Measurements from ENCODE around the gene KLK4.

KLK4 gene

DNA sequence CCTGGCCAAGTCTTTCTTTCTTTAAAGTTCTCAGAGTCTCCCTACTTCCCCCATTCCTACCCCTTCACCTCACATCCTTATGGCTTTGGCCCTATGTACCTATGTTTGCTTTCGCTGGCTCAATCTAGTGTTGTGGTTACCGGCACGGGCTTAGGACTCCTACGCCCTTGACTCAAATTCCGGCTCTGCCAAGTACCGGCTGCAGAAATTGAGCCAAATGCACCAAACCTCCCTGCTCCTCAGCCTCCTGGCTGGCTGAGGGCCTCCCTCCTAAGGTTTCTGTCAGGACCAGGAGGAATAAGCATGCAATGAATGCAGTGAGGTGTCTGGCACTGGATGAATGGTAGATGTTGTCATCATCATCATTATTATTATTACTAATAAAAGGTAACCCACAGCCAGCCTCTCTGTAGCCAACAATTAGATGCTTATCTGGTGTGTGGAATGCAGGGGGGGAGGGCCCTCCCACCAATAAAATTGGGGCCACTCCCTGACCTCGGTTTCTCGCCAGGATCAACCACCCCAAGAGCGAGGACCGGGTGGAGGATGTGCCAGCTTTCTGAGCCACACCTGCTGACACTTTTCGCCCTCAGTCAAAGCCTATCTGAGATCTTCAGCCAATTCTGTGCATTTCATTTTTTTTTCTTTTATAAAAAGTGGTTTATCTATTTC lies 21.0 kb upstream of the KLK4 start:
- Histone ChIP-seq H4K20me1 (ENCODE audit: insufficient read depth, low read length) (no peaks in the 10 kb centered on the region), H3K4me2 (ENCODE audit: low read length) (no peak overlapping the region), H3K9me3 (ENCODE audit: insufficient read depth, low read length) (no peaks in the 10 kb centered on the region), H2AFZ (ENCODE audit: low read depth, low read length) (no peak overlapping the region), H3K27ac (ENCODE audit: low read length) (no peak overlapping the region), H3K4me3 (ENCODE audit: low read length) (no peak overlapping the region), H3K79me2 (ENCODE audit: low read length) (no peaks in the 10 kb centered on the region), H3K27me3 (ENCODE audit: low read depth, low read length) (peaks cover 11% of the 10 kb centered on the region; the same call in 1 of the 2 replicates), H3K4me1 (ENCODE audit: low read length) (no peaks in the 10 kb centered on the region), H3K36me3 (replicated peaks; ENCODE audit: low read depth, low read length) (no peaks in the 10 kb centered on the region), H3K9ac (ENCODE audit: low read length) (no peak overlapping the region)
- TF ChIP-seq, protein P1, sequence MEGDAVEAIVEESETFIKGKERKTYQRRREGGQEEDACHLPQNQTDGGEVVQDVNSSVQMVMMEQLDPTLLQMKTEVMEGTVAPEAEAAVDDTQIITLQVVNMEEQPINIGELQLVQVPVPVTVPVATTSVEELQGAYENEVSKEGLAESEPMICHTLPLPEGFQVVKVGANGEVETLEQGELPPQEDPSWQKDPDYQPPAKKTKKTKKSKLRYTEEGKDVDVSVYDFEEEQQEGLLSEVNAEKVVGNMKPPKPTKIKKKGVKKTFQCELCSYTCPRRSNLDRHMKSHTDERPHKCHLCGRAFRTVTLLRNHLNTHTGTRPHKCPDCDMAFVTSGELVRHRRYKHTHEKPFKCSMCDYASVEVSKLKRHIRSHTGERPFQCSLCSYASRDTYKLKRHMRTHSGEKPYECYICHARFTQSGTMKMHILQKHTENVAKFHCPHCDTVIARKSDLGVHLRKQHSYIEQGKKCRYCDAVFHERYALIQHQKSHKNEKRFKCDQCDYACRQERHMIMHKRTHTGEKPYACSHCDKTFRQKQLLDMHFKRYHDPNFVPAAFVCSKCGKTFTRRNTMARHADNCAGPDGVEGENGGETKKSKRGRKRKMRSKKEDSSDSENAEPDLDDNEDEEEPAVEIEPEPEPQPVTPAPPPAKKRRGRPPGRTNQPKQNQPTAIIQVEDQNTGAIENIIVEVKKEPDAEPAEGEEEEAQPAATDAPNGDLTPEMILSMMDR (IDR thresholded peaks at IDR 0.05; ENCODE audit: low read depth, low read length): no peak
- TF ChIP-seq EZH2phosphoT487 (IDR thresholded peaks at IDR 0.05; ENCODE audit: low read depth): no peak

DNA sequence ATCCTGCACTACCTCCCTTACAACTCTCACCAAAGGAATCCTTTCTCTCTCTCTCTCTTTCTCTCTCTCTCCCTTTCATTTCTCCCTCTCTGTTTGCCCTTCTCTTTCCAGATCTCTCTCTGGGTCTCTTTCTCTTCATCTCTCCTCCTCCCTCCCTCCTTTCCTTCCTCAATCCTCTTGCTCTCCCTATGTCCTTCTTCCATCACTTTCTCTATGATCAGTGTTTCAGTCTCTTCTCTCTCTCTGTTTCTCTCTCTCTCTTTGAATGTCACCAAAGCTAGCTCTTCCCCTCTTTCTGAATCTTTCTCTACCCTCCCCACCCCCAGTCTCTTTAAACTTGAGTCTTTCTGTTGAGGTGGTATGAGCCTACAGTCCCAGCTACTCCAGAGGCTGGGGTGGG lies 19.8 kb upstream of the KLK4 start:
- no peaks in the 10 kb centered on the region for H3K36me3 ChIP-seq (replicated peaks; ENCODE audit: low read depth, low read length)
- no peak overlapping the region for H3K27ac ChIP-seq (ENCODE audit: low read length)
- no peaks in the 10 kb centered on the region for H3K9me3 ChIP-seq (ENCODE audit: insufficient read depth, low read length)
- H3K79me2 ChIP-seq (ENCODE audit: low read length): no peaks in the 10 kb centered on the region
- no peaks in the 10 kb centered on the region for H4K20me1 ChIP-seq (ENCODE audit: insufficient read depth, low read length)
- peaks cover 13% of the 10 kb centered on the region; the same call in 1 of the 2 replicates for H3K27me3 ChIP-seq (ENCODE audit: low read depth, low read length)
- no peak overlapping the region for H2AFZ ChIP-seq (ENCODE audit: low read depth, low read length)
- H3K4me1 ChIP-seq (ENCODE audit: low read length): no peaks in the 10 kb centered on the region
- no peak overlapping the region for H3K4me2 ChIP-seq (ENCODE audit: low read length)
- H3K9ac ChIP-seq (ENCODE audit: low read length): no peak overlapping the region
- no peak overlapping the region for H3K4me3 ChIP-seq (ENCODE audit: low read length)
- TF ChIP-seq, protein P1 (IDR thresholded peaks at IDR 0.05; ENCODE audit: low read depth, low read length): no peak

DNA sequence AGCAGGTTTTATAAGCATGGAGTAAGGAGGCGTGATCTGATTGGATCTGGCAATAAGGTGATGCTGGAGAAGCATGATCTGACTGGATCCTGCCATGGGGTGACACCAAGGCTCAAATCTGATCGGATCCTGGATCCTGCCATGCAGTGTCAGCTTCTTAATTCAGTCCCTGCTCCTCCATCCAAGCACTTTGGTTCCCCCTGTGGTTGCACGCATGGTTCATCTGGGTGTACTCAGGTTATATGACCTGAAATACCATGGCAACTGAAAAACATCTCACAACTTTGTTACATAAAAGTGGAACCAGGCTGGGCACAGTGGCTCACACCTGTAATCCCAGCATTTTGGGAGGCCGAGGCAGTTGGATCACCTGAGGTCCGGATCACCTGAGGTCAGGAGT lies 17.6 kb upstream of the KLK4 start:
- no peak overlapping the region for H3K4me2 ChIP-seq (ENCODE audit: low read length)
- H3K9ac ChIP-seq (ENCODE audit: low read length): no peak overlapping the region
- no peaks in the 10 kb centered on the region for H3K36me3 ChIP-seq (replicated peaks; ENCODE audit: low read depth, low read length)
- no peak overlapping the region for H3K27ac ChIP-seq (ENCODE audit: low read length)
- TF ChIP-seq, protein P1 (IDR thresholded peaks at IDR 0.05; ENCODE audit: low read depth, low read length): no peak
- no peak for TF ChIP-seq EZH2phosphoT487 (IDR thresholded peaks at IDR 0.05; ENCODE audit: low read depth)
- H2AFZ ChIP-seq (ENCODE audit: low read depth, low read length): no peak overlapping the region; the same call in 1 of the 2 replicates
- no peaks in the 10 kb centered on the region for H4K20me1 ChIP-seq (ENCODE audit: insufficient read depth, low read length)
- peaks cover 20% of the 10 kb centered on the region; the same call in 1 of the 2 replicates for H3K27me3 ChIP-seq (ENCODE audit: low read depth, low read length)
- no peak overlapping the region for H3K4me3 ChIP-seq (ENCODE audit: low read length)
- no peaks in the 10 kb centered on the region for H3K79me2 ChIP-seq (ENCODE audit: low read length)
- H3K4me1 ChIP-seq (ENCODE audit: low read length): no peaks in the 10 kb centered on the region
- no peaks in the 10 kb centered on the region for H3K9me3 ChIP-seq (ENCODE audit: insufficient read depth, low read length)

DNA sequence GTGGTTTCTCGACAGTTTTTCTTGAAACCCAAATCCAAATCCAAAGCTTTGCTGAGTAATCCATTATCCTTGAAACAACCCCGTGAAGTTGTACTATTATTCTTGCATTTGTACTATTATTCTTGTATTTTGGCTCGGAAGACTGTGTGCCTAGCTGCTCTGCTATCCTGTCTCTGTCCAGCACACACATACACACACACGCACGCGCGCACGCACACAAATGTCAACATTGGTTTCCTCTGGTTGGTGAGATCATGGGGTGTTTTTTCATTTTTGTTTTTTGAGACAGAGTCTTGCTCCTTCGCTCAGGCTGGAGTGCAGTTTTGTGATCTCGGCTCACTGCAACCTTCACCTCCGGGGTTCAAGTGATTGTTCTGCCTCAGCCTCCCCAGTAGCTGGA lies 14.9 kb upstream of the KLK4 start:
- Histone ChIP-seq H3K4me2 (ENCODE audit: low read length) (no peak overlapping the region), H3K79me2 (ENCODE audit: low read length) (no peaks in the 10 kb centered on the region), H3K27me3 (ENCODE audit: low read depth, low read length) (peaks cover 24% of the 10 kb centered on the region; the same call in 1 of the 2 replicates), H3K27ac (ENCODE audit: low read length) (no peak overlapping the region), H4K20me1 (ENCODE audit: insufficient read depth, low read length) (no peaks in the 10 kb centered on the region), H3K4me3 (ENCODE audit: low read length) (no peak overlapping the region), H3K9ac (ENCODE audit: low read length) (no peak overlapping the region), H3K9me3 (ENCODE audit: insufficient read depth, low read length) (no peaks in the 10 kb centered on the region), H2AFZ (ENCODE audit: low read depth, low read length) (no peak overlapping the region), H3K36me3 (replicated peaks; ENCODE audit: low read depth, low read length) (no peaks in the 10 kb centered on the region), H3K4me1 (ENCODE audit: low read length) (peaks cover 12% of the 10 kb centered on the region)
- TF ChIP-seq, protein P1 (IDR thresholded peaks at IDR 0.05; ENCODE audit: low read depth, low read length): no peak
- TF ChIP-seq EZH2phosphoT487 (IDR thresholded peaks at IDR 0.05; ENCODE audit: low read depth): no peak
